Measurements from ENCODE around the gene HOMER1. TPM values are rescaled to one million over a fixed set of nuclear protein-coding genes. Genes with fewer than 3 reads are reported as not detected.
"Not testable (repeated sequence)": the region's sequence is repeated elsewhere in the genome, so short reads cannot be mapped to it uniquely, and the experiment has no call there.

Gene HOMER1
- polyA plus RNA-seq, 1 donor from 2014 or later = 30.6 TPM

- H3K9me2 ChIP-seq (ENCODE audit: insufficient read depth, low read length) = no peaks in the 10 kb centered on the region
- no peak overlapping the region for H3K27ac ChIP-seq (ENCODE audit: low read length)
- TF ChIP-seq RAD21 (conservative IDR thresholded peaks at IDR 0.05) = no peak
- no peak for TF ChIP-seq MXI1 (conservative IDR thresholded peaks at IDR 0.05; ENCODE audit: poor library complexity, severe bottlenecking)
- TF ChIP-seq, protein P1, sequence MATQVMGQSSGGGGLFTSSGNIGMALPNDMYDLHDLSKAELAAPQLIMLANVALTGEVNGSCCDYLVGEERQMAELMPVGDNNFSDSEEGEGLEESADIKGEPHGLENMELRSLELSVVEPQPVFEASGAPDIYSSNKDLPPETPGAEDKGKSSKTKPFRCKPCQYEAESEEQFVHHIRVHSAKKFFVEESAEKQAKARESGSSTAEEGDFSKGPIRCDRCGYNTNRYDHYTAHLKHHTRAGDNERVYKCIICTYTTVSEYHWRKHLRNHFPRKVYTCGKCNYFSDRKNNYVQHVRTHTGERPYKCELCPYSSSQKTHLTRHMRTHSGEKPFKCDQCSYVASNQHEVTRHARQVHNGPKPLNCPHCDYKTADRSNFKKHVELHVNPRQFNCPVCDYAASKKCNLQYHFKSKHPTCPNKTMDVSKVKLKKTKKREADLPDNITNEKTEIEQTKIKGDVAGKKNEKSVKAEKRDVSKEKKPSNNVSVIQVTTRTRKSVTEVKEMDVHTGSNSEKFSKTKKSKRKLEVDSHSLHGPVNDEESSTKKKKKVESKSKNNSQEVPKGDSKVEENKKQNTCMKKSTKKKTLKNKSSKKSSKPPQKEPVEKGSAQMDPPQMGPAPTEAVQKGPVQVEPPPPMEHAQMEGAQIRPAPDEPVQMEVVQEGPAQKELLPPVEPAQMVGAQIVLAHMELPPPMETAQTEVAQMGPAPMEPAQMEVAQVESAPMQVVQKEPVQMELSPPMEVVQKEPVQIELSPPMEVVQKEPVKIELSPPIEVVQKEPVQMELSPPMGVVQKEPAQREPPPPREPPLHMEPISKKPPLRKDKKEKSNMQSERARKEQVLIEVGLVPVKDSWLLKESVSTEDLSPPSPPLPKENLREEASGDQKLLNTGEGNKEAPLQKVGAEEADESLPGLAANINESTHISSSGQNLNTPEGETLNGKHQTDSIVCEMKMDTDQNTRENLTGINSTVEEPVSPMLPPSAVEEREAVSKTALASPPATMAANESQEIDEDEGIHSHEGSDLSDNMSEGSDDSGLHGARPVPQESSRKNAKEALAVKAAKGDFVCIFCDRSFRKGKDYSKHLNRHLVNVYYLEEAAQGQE (IDR thresholded peaks at IDR 0.05; ENCODE audit: borderline replicate concordance) = no peak
- no peak for TF ChIP-seq SMC3 (conservative IDR thresholded peaks at IDR 0.05; ENCODE audit: poor library complexity)
- TF ChIP-seq TAF1 (IDR thresholded peaks at IDR 0.05; ENCODE audit: low read depth) = no peak
- no peak for TF ChIP-seq EZH2 (IDR thresholded peaks at IDR 0.05; ENCODE audit: borderline replicate concordance, insufficient read depth, low read length, poor library complexity, severe bottlenecking)
Measured at GRCh38 chr5:79517601-79518000, 3.7 kb upstream of the HOMER1 start.

DNA sequence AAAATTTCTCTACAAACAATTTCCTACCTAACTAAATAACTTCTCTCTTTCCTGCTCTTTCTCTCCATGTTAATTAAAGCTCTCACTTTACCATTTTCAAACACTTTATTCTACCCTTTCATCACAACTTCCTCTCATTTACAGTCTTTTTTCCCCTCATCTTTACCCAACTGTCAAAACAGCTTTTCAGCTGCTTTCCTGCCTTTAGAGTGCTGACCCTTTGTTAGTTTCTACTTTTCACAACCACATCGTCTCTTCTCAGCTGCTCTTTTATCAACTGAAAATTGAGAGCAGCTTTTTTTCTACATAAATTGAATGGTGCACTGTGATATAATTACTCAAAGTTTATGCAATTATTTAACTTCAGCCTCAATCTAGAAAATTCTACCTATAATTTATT is 3.1 kb upstream of the HOMER1 start:
- TF ChIP-seq POLR2AphosphoS5 (IDR thresholded peaks at IDR 0.05) (no peak), EZH2 (IDR thresholded peaks at IDR 0.05; ENCODE audit: borderline replicate concordance, insufficient read depth, low read length, poor library complexity, severe bottlenecking) (no peak), SMC3 (conservative IDR thresholded peaks at IDR 0.05; ENCODE audit: poor library complexity) (no peak)
- Histone ChIP-seq H3K9ac (ENCODE audit: low read length) (no peak overlapping the region), H3K79me2 (replicated peaks; ENCODE audit: insufficient read depth, low read length) (peaks cover 6% of the 10 kb centered on the region), H3K9me2 (ENCODE audit: insufficient read depth, low read length) (no peaks in the 10 kb centered on the region), H3K4me2 (ENCODE audit: low read length) (no peak overlapping the region), H3K4me3 (ENCODE audit: low read length) (no peak overlapping the region), H3K27ac (ENCODE audit: low read length) (no peak overlapping the region), H2AFZ (ENCODE audit: low read depth, low read length) (no peak overlapping the region), H4K20me1 (ENCODE audit: insufficient read depth) (no peaks in the 10 kb centered on the region), H3K9me3 (ENCODE audit: low read length) (no peaks in the 10 kb centered on the region), H3K27me3 (ENCODE audit: insufficient read depth, low read depth, low read length) (peaks cover 16% of the 10 kb centered on the region), H3F3A (ENCODE audit: insufficient read depth, low read length, poor library complexity, severe bottlenecking) (peaks cover 4% of the 10 kb centered on the region), H3K36me3 (ENCODE audit: insufficient read depth, low read length) (no peaks in the 10 kb centered on the region)

More at GRCh38 chr5:79517601-79518000, 3.7 kb upstream of the HOMER1 start:
- Histone ChIP-seq H3K4me2 (ENCODE audit: low read length) (no peak overlapping the region), H3K9me3 (ENCODE audit: low read length) (no peaks in the 10 kb centered on the region), H2AFZ (ENCODE audit: low read depth, low read length) (no peak overlapping the region), H3K36me3 (ENCODE audit: insufficient read depth, low read length) (no peaks in the 10 kb centered on the region), H3K27me3 (ENCODE audit: insufficient read depth, low read depth, low read length) (peaks cover 16% of the 10 kb centered on the region), H3K4me3 (ENCODE audit: low read length) (no peak overlapping the region), H3K79me2 (replicated peaks; ENCODE audit: insufficient read depth, low read length) (peaks cover under 1% of the 10 kb centered on the region), H3F3A (ENCODE audit: insufficient read depth, low read length, poor library complexity, severe bottlenecking) (peaks cover 4% of the 10 kb centered on the region), H3K9ac (ENCODE audit: low read length) (no peak overlapping the region), H4K20me1 (ENCODE audit: insufficient read depth) (no peaks in the 10 kb centered on the region)

DNA sequence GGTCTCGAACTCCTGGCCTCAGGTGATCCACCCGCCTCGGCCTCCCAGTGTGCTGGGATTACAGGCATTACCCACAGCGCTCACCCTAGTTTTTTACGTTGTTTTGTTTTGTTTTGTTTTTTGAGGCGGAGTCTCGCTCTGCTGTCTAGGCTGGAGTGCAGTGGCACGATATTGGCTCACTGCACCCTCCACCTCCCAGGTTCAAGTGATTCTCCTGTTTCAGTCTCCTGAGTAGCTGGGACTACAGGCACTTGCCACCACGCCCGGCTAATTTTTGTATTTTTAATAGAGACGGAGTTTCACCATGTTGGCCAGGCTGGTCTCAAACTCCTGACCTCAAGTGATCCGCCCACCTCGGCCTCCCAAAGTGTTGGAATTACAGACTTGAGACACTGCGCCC is 2.4 kb upstream of the HOMER1 start:
- not testable (repeated sequence) for H3K27ac ChIP-seq (ENCODE audit: low read length); H3K4me2 ChIP-seq (ENCODE audit: low read length); H3K9me2 ChIP-seq (ENCODE audit: insufficient read depth, low read length); H3K4me3 ChIP-seq (ENCODE audit: low read length); H2AFZ ChIP-seq (ENCODE audit: low read depth, low read length); H3F3A ChIP-seq (ENCODE audit: insufficient read depth, low read length, poor library complexity, severe bottlenecking); H3K9me3 ChIP-seq (ENCODE audit: low read length); H3K36me3 ChIP-seq (ENCODE audit: insufficient read depth, low read length); H3K9ac ChIP-seq (ENCODE audit: low read length); H4K20me1 ChIP-seq (ENCODE audit: insufficient read depth)
- Histone ChIP-seq H3K27me3 (ENCODE audit: insufficient read depth, low read depth, low read length) (peaks cover 16% of the 10 kb centered on the region), H3K79me2 (replicated peaks; ENCODE audit: insufficient read depth, low read length) (peaks cover 13% of the 10 kb centered on the region)

Data from neural cell (in vitro differentiated cells).